ENCODE data around the gene SMAP2.

- TF ChIP-seq, protein P1, sequence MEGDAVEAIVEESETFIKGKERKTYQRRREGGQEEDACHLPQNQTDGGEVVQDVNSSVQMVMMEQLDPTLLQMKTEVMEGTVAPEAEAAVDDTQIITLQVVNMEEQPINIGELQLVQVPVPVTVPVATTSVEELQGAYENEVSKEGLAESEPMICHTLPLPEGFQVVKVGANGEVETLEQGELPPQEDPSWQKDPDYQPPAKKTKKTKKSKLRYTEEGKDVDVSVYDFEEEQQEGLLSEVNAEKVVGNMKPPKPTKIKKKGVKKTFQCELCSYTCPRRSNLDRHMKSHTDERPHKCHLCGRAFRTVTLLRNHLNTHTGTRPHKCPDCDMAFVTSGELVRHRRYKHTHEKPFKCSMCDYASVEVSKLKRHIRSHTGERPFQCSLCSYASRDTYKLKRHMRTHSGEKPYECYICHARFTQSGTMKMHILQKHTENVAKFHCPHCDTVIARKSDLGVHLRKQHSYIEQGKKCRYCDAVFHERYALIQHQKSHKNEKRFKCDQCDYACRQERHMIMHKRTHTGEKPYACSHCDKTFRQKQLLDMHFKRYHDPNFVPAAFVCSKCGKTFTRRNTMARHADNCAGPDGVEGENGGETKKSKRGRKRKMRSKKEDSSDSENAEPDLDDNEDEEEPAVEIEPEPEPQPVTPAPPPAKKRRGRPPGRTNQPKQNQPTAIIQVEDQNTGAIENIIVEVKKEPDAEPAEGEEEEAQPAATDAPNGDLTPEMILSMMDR (IDR thresholded peaks at IDR 0.05; ENCODE audit: extremely low read depth in 1 of 2, insufficient read depth in 1 of 2, low read depth in 1 of 2, low read length in 2 of 2): no peak
- no peak for TF ChIP-seq POLR2A (IDR thresholded peaks at IDR 0.05; ENCODE audit: low read depth, low read length)
- no peak for TF ChIP-seq MAX (IDR thresholded peaks at IDR 0.05; ENCODE audit: insufficient read depth, insufficient read length)
- TF ChIP-seq FOS (IDR thresholded peaks at IDR 0.05; ENCODE audit: borderline replicate concordance, insufficient read depth, low read length): no peak
- TF ChIP-seq EZH2 (IDR thresholded peaks at IDR 0.05; ENCODE audit: borderline replicate concordance, low read depth, low read length, severe bottlenecking): no peak
- no peak for TF ChIP-seq POLR2AphosphoS5 (IDR thresholded peaks at IDR 0.05; ENCODE audit: insufficient read depth, low read depth, low read length)
- TF ChIP-seq MYC (IDR thresholded peaks at IDR 0.05; ENCODE audit: low read depth, low read length): no peak
- no peak for TF ChIP-seq GATA2 (IDR thresholded peaks at IDR 0.05; ENCODE audit: insufficient read depth, insufficient read length, low read depth, low read length)
- no peak for TF ChIP-seq JUN (IDR thresholded peaks at IDR 0.05; ENCODE audit: borderline replicate concordance, insufficient read depth, insufficient read length, low read depth)
Observed at GRCh38 chr1:40380817-40381216, 7.3 kb downstream of the SMAP2 start.
